ENCODE data around the gene SNX7.

SNX7 gene

DNA sequence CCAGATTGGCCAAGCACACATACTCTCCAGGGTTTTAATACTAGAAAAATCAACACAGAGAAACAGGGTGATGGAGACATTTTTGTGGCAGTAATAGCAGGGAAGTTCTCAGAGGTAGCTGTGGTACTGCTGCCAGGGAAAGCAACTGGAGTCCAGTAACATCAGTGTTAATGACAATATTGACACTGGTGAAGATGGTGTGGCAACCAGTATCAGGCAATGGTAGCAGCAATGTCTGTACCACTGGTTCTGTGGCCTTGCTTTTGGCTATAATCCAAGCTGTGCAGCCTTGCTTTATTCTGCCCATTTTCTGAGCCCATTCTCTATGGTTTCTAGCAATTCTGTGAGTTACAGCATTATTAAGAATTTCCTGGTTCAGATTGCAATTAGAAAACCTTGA, 1.6 kb upstream of the SNX7 start:
- H3K27me3 ChIP-seq, result no peaks in the 10 kb centered on the region
- H3K9me3 ChIP-seq, result no peaks in the 10 kb centered on the region
- no peak for TF ChIP-seq CTCF (IDR thresholded peaks at IDR 0.05; ENCODE audit: low read depth, low read length)
- no peak for DNase-seq
- no peak overlapping the region for H3K4me3 ChIP-seq (ENCODE audit: low read depth, low read length)
- no peaks in the 10 kb centered on the region; the same call in none of the 2 replicates for H3K4me1 ChIP-seq
- H3K36me3 ChIP-seq, result no peaks in the 10 kb centered on the region

GRCh38 chr1:98660940-98661543, 479 bp upstream of the SNX7 start:
- no peaks in the 10 kb centered on the region for H3K27me3 ChIP-seq
- TF ChIP-seq CTCF (IDR thresholded peaks at IDR 0.05; ENCODE audit: low read depth, low read length), result no peak
- no peaks in the 10 kb centered on the region for H3K9me3 ChIP-seq
- no peak for DNase-seq
- H3K4me3 ChIP-seq (ENCODE audit: low read depth, low read length), result peak overlapping the region; percentile 90
- no peaks in the 10 kb centered on the region for H3K36me3 ChIP-seq
- H3K4me1 ChIP-seq, result no peaks in the 10 kb centered on the region; the same call in none of the 2 replicates

- DNase-seq, result no peak
- no peaks in the 10 kb centered on the region for H3K27me3 ChIP-seq
- no peaks in the 10 kb centered on the region for H3K36me3 ChIP-seq
- peak overlapping the region; percentile 90 for H3K4me3 ChIP-seq (ENCODE audit: low read depth, low read length)
- H3K4me1 ChIP-seq, result no peaks in the 10 kb centered on the region; the same call in none of the 2 replicates
- no peak for TF ChIP-seq CTCF (IDR thresholded peaks at IDR 0.05; ENCODE audit: low read depth, low read length)
- no peaks in the 10 kb centered on the region for H3K9me3 ChIP-seq
Measured at GRCh38 chr1:98662356-98662670, 792 bp downstream of the SNX7 start.

GRCh38 chr1:98668733-98669132, 7.2 kb downstream of the SNX7 start:
- no peak for TF ChIP-seq CTCF (IDR thresholded peaks at IDR 0.05; ENCODE audit: low read depth, low read length)
- Histone ChIP-seq H3K36me3 (no peaks in the 10 kb centered on the region), H3K4me3 (ENCODE audit: low read depth, low read length) (no peak overlapping the region), H3K4me1 (peaks cover 16% of the 10 kb centered on the region), H3K9me3 (no peaks in the 10 kb centered on the region), H3K27me3 (no peaks in the 10 kb centered on the region)
- no peak for DNase-seq

- TF ChIP-seq CTCF (IDR thresholded peaks at IDR 0.05; ENCODE audit: low read depth, low read length), result no peak
- Histone ChIP-seq H3K9me3 (no peaks in the 10 kb centered on the region), H3K27me3 (no peaks in the 10 kb centered on the region)
Measured at GRCh38 chr1:98669355-98670296, 8.1 kb downstream of the SNX7 start.

DNA sequence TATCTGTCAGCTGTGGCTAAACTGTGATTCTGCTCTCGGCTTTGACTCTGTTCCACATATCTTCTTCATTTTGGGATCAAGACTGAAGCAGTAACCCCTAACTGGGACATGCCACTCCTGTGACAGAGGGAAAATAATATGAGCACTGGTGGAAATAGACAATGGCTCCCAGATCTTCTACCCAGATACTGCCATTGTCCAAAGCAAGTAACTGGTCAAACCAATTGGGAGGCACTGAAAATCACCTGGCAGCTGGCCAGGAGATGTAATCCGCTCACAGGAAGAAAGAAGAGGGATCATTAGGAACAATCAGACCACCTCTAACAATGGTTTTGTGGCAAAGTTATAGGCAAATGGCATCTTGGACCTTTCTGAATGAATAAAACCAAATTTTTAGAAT, 10.7 kb downstream of the SNX7 start:
- Histone ChIP-seq H3K9me3 (no peaks in the 10 kb centered on the region), H3K4me1 (peaks cover 25% of the 10 kb centered on the region), H3K4me3 (ENCODE audit: low read depth, low read length) (no peak overlapping the region), H3K27me3 (no peaks in the 10 kb centered on the region), H3K36me3 (no peaks in the 10 kb centered on the region)
- TF ChIP-seq CTCF (IDR thresholded peaks at IDR 0.05; ENCODE audit: low read depth, low read length), result no peak
- DNase-seq, result peak; percentile 68

More at GRCh38 chr1:98669355-98670296, 8.1 kb downstream of the SNX7 start:
- H3K4me1 ChIP-seq, result peaks cover 24% of the 10 kb centered on the region
- H3K4me3 ChIP-seq (ENCODE audit: low read depth, low read length), result no peak overlapping the region
- no peaks in the 10 kb centered on the region for H3K36me3 ChIP-seq
- no peak for DNase-seq

Measured in BE2C (cell line).